ENCODE measurements around the gene TCEAL8.

DNA sequence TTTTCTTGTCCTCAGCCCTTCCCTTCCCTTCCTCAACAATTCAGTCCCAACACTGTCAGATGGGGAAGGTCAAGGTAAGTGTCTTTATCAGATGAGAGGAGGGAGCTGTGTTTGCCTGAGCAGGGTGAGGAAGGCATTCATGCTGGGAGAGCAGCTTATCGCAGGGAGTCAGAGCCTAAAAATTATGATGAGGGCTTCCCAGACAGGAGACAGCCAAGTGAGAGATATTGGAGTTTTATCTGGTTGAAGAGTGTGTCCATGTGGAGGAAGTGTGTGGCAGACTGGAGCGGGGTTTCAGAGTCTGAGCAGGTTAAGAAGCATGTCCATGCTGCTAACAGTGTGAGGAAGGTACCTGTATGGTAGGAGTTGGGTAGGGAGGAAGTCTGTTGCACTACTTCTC, 21.7 kb downstream of the TCEAL8 start:
- TF ChIP-seq, protein P1, sequence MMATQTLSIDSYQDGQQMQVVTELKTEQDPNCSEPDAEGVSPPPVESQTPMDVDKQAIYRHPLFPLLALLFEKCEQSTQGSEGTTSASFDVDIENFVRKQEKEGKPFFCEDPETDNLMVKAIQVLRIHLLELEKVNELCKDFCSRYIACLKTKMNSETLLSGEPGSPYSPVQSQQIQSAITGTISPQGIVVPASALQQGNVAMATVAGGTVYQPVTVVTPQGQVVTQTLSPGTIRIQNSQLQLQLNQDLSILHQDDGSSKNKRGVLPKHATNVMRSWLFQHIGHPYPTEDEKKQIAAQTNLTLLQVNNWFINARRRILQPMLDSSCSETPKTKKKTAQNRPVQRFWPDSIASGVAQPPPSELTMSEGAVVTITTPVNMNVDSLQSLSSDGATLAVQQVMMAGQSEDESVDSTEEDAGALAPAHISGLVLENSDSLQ (IDR thresholded peaks at IDR 0.05), result no peak
- no peak for TF ChIP-seq CEBPB (IDR thresholded peaks at IDR 0.05; ENCODE audit: borderline replicate concordance in 1 of 2, low read depth in 2 of 2, low read length in 2 of 2)
- no peak for TF ChIP-seq GABPA (IDR thresholded peaks at IDR 0.05; ENCODE audit: low read depth)
- TF ChIP-seq, protein P2, sequence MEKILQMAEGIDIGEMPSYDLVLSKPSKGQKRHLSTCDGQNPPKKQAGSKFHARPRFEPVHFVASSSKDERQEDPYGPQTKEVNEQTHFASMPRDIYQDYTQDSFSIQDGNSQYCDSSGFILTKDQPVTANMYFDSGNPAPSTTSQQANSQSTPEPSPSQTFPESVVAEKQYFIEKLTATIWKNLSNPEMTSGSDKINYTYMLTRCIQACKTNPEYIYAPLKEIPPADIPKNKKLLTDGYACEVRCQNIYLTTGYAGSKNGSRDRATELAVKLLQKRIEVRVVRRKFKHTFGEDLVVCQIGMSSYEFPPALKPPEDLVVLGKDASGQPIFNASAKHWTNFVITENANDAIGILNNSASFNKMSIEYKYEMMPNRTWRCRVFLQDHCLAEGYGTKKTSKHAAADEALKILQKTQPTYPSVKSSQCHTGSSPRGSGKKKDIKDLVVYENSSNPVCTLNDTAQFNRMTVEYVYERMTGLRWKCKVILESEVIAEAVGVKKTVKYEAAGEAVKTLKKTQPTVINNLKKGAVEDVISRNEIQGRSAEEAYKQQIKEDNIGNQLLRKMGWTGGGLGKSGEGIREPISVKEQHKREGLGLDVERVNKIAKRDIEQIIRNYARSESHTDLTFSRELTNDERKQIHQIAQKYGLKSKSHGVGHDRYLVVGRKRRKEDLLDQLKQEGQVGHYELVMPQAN (conservative IDR thresholded peaks at IDR 0.05), result no peak
- TF ChIP-seq RFX5 (IDR thresholded peaks at IDR 0.05; ENCODE audit: low read depth, low read length), result no peak
- no peak for TF ChIP-seq HCFC1 (IDR thresholded peaks at IDR 0.05; ENCODE audit: low read length)
- no peak for TF ChIP-seq ASH2L (IDR thresholded peaks at IDR 0.05; ENCODE audit: borderline replicate concordance, low read depth)
- TF ChIP-seq, protein P3, sequence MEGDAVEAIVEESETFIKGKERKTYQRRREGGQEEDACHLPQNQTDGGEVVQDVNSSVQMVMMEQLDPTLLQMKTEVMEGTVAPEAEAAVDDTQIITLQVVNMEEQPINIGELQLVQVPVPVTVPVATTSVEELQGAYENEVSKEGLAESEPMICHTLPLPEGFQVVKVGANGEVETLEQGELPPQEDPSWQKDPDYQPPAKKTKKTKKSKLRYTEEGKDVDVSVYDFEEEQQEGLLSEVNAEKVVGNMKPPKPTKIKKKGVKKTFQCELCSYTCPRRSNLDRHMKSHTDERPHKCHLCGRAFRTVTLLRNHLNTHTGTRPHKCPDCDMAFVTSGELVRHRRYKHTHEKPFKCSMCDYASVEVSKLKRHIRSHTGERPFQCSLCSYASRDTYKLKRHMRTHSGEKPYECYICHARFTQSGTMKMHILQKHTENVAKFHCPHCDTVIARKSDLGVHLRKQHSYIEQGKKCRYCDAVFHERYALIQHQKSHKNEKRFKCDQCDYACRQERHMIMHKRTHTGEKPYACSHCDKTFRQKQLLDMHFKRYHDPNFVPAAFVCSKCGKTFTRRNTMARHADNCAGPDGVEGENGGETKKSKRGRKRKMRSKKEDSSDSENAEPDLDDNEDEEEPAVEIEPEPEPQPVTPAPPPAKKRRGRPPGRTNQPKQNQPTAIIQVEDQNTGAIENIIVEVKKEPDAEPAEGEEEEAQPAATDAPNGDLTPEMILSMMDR (IDR thresholded peaks at IDR 0.05 in 2 of 3, conservative IDR thresholded peaks at IDR 0.05 in 1 of 3; ENCODE audit: control insufficient read depth in 2 of 3, extremely low read depth in 1 of 3, insufficient read depth in 1 of 3, low read depth in 3 of 3, low read length in 3 of 3), result no peak

Measured in GM12878 (cell line).